Endothelial cell of umbilical vein (primary cell): Measurements from ENCODE around the gene NBEAL1. TPM values are rescaled to one million over a fixed set of nuclear protein-coding genes. Genes with fewer than 3 reads are reported as not detected.
"Not testable (repeated sequence)": the region's sequence is repeated elsewhere in the genome, so short reads cannot be mapped to it uniquely, and the experiment has no call there.

Experiments
- BruUV-seq: library from RNA; stranded (reverse); fragments of 400-500 nt; replicated peaks from 2 replicates; lab custom pipeline; 2021; lab: Mats Ljungman, UMichigan
- CTCF ChIA-PET: fragments of 300-600, 350-600 bp; sonication (Branson Sonifier 250); formaldehyde crosslinking; loops from one replicate; lab custom pipeline; 2021; ENCODE audit warnings: antibody characterized with exemption, inconsistent platforms; lab: Charles Lee
- POLR2A ChIA-PET: fragments of 300-600, 350-600 bp; sonication (Branson Sonifier 250); formaldehyde crosslinking; loops from one replicate; lab custom pipeline; 2021; ENCODE audit warnings: antibody characterized with exemption, inconsistent platforms; lab: Charles Lee
- DNase-seq: peaks from one replicate; pipeline ENCODE4 v3.0.0-alpha.2; 2011; ENCODE audit warnings: low read depth, low spot score
- FAIRE-seq: peaks from 2 replicates; lab custom pipeline; 2011; peaks lifted over from hg19 to GRCh38; lab: Jason Lieb, UNC
- H2AFZ ChIP-seq: 2 replicates; pipeline ENCODE4 v1.6.0; 2012; ENCODE audit warnings: low read depth, low read length, control low read depth, inconsistent platforms
- H3K27ac ChIP-seq: 2 replicates; pipeline ENCODE4 v1.5.1; 2011; ENCODE audit warnings: low read depth, mild to moderate bottlenecking, control low read depth, low read length, moderate library complexity; ENCODE audit not compliant: insufficient read depth
- H3K27me3 ChIP-seq, 2 experiments: 2 replicates each; pipeline versions ENCODE4 v1.6.0 to v1.6.1; 2011; ENCODE audit warnings: low read length in 2 of 2, mixed read lengths in 1 of 2; ENCODE audit not compliant: control insufficient read depth in 2 of 2, insufficient read depth in 2 of 2
- H3K36me3 ChIP-seq, 2 experiments: 2 replicates in 1 of 2; 3 replicates in 1 of 2; pipeline ENCODE4 v1.5.1; 2011; ENCODE audit warnings: low read length in 2 of 2, mild to moderate bottlenecking in 1 of 2, moderate library complexity in 1 of 2; ENCODE audit not compliant: control insufficient read depth in 2 of 2, insufficient read depth in 2 of 2; ENCODE audit errors: extremely low read depth in 1 of 2
- H3K4me1 ChIP-seq: 3 replicates; pipeline ENCODE4 v1.5.1; 2011; ENCODE audit warnings: mild to moderate bottlenecking, low read length; ENCODE audit not compliant: control insufficient read depth, insufficient read depth; ENCODE audit errors: extremely low read depth
- H3K4me2 ChIP-seq: 2 replicates; pipeline ENCODE4 v1.6.1; 2011; ENCODE audit warnings: low read length, control low read depth, mixed read lengths; ENCODE audit not compliant: insufficient read depth
- H3K4me3 ChIP-seq, 3 experiments: fragments of 200-600 bp in 1 of 3; sonication (generic), shearing (Covaris generic) in 1 of 3; replicated peaks in 1 of 3; 2 replicates each; pipeline ENCODE4 v1.5.1; 2011 to 2016; ENCODE audit warnings: control low read depth in 3 of 3, low read length in 3 of 3, mild to moderate bottlenecking in 2 of 3, inconsistent platforms in 1 of 3, low read depth in 1 of 3, moderate library complexity in 1 of 3; ENCODE audit not compliant: insufficient read depth in 1 of 3
- H3K79me2 ChIP-seq: 2 replicates; pipeline ENCODE4 v1.6.0; 2012; ENCODE audit warnings: low read length, inconsistent platforms; ENCODE audit not compliant: control insufficient read depth, insufficient read depth
- H3K9ac ChIP-seq: replicated peaks from 2 replicates; pipeline ENCODE3; 2011; ENCODE audit warnings: low read length, control low read depth; ENCODE audit not compliant: insufficient read depth; ENCODE audit errors: extremely low read depth
- H3K9me1 ChIP-seq: replicated peaks from 3 replicates; pipeline ENCODE4 v1.6.0; 2011; ENCODE audit warnings: mild to moderate bottlenecking, low read length; ENCODE audit not compliant: control insufficient read depth, insufficient read depth; ENCODE audit errors: extremely low read depth
- H3K9me3 ChIP-seq: replicated peaks from 2 replicates; pipeline ENCODE4 v1.5.1; 2012; ENCODE audit warnings: low read length, inconsistent platforms; ENCODE audit not compliant: control insufficient read depth, insufficient read depth
- H4K20me1 ChIP-seq: replicated peaks from 2 replicates; pipeline ENCODE3; 2011; ENCODE audit warnings: mild to moderate bottlenecking, low read length; ENCODE audit not compliant: control insufficient read depth, insufficient read depth; ENCODE audit errors: extremely low read depth
- CTCF ChIP-seq, 2 donors: IDR thresholded peaks; 1 replicate in 1 of 2; 2 replicates in 1 of 2; pipeline ENCODE4 v1.5.1; 2011; ENCODE audit warnings: low read length in 2 of 2, mild to moderate bottlenecking in 2 of 2, moderate library complexity in 2 of 2, control low read depth in 1 of 2, inconsistent platforms in 1 of 2, low read depth in 1 of 2; ENCODE audit not compliant: insufficient read depth in 1 of 2; ENCODE audit errors: extremely low read depth in 1 of 2
- MAX ChIP-seq: IDR thresholded peaks from 2 replicates; pipeline ENCODE4 v1.6.1; 2011; ENCODE audit not compliant: insufficient read depth, insufficient read length
- dilution Hi-C: fragments of 300-500 bp; cut with MboI; formaldehyde crosslinking; loops from one replicate; pipeline ENCODE4 v1.15.0; 2019; ENCODE audit warnings: low sequenced_read_pairs; ENCODE audit not compliant: extremely low pct_ligation_motif_present
- intact Hi-C: fragments of 100-400 bp; cut with micrococcal nuclease; formaldehyde crosslinking; loops from one replicate; pipeline ENCODE4 v1.10.0; 2022
- polyA plus RNA-seq, 4 experiments: library from polyadenylated mRNA; depleted of rRNA in 3 of 4; stranded (reverse) in 3 of 4; unstranded in 1 of 4; fragments of >200 nt; gene quantifications; 2 replicates each; pipeline versions ENCODE4 v1.2.1 to v1.2.3, GENCODE V29; 2011 to 2012; ENCODE audit warnings: missing spikeins in 1 of 4
- total RNA-seq: library from RNA; stranded (reverse); gene quantifications from 2 replicates; pipeline ENCODE4 v1.2.3, GENCODE V29; 2021

Gene NBEAL1
- total and polyA plus RNA-seq, 2 donors (not counting 3 experiments of a cell fraction or from before 2014, with no cell fraction given), result 2.1 to 23.3 TPM

GRCh38 chr2:203225423-203226039 is 210.9 kb downstream of the NBEAL1 start:
- BruUV-seq, result no TSS peak
- H3K4me3 ChIP-seq, result no peak overlapping the region
- FAIRE-seq, result peak; percentile 64
- DNase-seq, result peak; percentile 32
- no peak overlapping the region for H3K27ac ChIP-seq
- H3K4me2 ChIP-seq, result no peak overlapping the region
- no peaks in the 10 kb centered on the region for H3K9me3 ChIP-seq
- intact Hi-C loops, result loop anchor here (1.0 to 2.0 kb wide), 3 partner anchors 229 to 683 kb away; no protein-coding TSS in a partner anchor
- no peak overlapping the region for H2AFZ ChIP-seq
- H3K79me2 ChIP-seq, result no peaks in the 10 kb centered on the region
- CTCF ChIA-PET, result interaction anchor here (0.7 to 3.9 kb wide), 21 partner anchors 13 to 684 kb away, joined by 3 to 41 read pairs (median 4); partner anchors contain the start of gene CYP20A1
- peak; percentile 51 to 66 for TF ChIP-seq CTCF (IDR thresholded peaks at IDR 0.05; ENCODE audit: extremely low read depth in 1 of 2, insufficient read depth in 1 of 2, low read depth in 1 of 2, low read length in 2 of 2)
- no peak for TF ChIP-seq MAX
- no peaks in the 10 kb centered on the region for H3K27me3 ChIP-seq
- no peaks in the 10 kb centered on the region for H3K36me3 ChIP-seq
- dilution Hi-C loops, result no loop called here
- POLR2A ChIA-PET, result no interaction called here
- no peaks in the 10 kb centered on the region for H3K9me1 ChIP-seq
- no peaks in the 10 kb centered on the region for H4K20me1 ChIP-seq
- no peak overlapping the region for H3K9ac ChIP-seq
- no peaks in the 10 kb centered on the region for H3K4me1 ChIP-seq

- BruUV-seq, H3K9me3 ChIP-seq, H3K27ac ChIP-seq, H3K36me3 ChIP-seq, H3K4me3 ChIP-seq, H3K4me1 ChIP-seq, H3K79me2 ChIP-seq, DNase-seq, H3K4me2 ChIP-seq, dilution Hi-C loops, H3K9ac ChIP-seq, H2AFZ ChIP-seq, FAIRE-seq, intact Hi-C loops, H3K9me1 ChIP-seq, H3K27me3 ChIP-seq, H4K20me1 ChIP-seq: not testable (repeated sequence)
- ChIA-PET POLR2A (interaction anchor here (0.6 kb wide), 1 partner anchor 101 kb away, joined by 3 read pairs; no protein-coding TSS in a partner anchor), CTCF (interaction anchor here (1.1 kb wide), 1 partner anchor 585 kb away, joined by 3 read pairs; no protein-coding TSS in a partner anchor)
Measured at GRCh38 chr2:203229674-203230073, 215.0 kb downstream of the NBEAL1 start.
